OCI-LY1 (cell line): ENCODE measurements around the gene GLT6D1.

Experiments used
- CTCF ChIP-seq: fragments of 200-600 bp; sonication (generic), shearing (Covaris generic); IDR thresholded peaks from 2 replicates; pipeline ENCODE4 v1.5.1; 2017; ENCODE audit warnings: mild to moderate bottlenecking, antibody characterized with exemption, low read length, moderate library complexity, mixed read lengths
- EZH2 ChIP-seq: fragments of 200-600 bp; sonication (generic), shearing (Covaris generic); IDR thresholded peaks from 2 replicates; pipeline ENCODE4 v1.8.0; 2017; ENCODE audit warnings: borderline replicate concordance, mixed run types, mild to moderate bottlenecking, antibody characterized with exemption, low read length, moderate library complexity, mixed read lengths

GRCh38 chr9:135669616-135670285, 30.4 kb upstream of the GLT6D1 start:
- TF ChIP-seq CTCF, result no peak
- no peak for TF ChIP-seq EZH2
